Left renal cortex interstitium (tissue), 4 donors: ENCODE measurements around the gene CCDC179. TPM values are rescaled to one million over a fixed set of nuclear protein-coding genes. Genes with fewer than 3 reads are reported as not detected.

Experiments used
- DNase-seq, 4 donors: peaks; one replicate each; pipeline ENCODE4 v3.0.0-alpha.2; 2013; ENCODE audit warnings: low read depth in 4 of 4, low spot score in 2 of 4, missing footprints in 1 of 4
- polyA plus RNA-seq, 4 donors: library from polyadenylated mRNA; unstranded; fragments of 120-200 nt; gene quantifications; one replicate each; pipeline ENCODE4 v1.2.1, GENCODE V29; 2013; ENCODE audit not compliant: insufficient read length in 4 of 4

Gene CCDC179
- polyA plus RNA-seq, 4 donors = not detected

GRCh38 chr11:22808571-22809197, 51.6 kb downstream of the CCDC179 start:
- no peak for DNase-seq

DNA sequence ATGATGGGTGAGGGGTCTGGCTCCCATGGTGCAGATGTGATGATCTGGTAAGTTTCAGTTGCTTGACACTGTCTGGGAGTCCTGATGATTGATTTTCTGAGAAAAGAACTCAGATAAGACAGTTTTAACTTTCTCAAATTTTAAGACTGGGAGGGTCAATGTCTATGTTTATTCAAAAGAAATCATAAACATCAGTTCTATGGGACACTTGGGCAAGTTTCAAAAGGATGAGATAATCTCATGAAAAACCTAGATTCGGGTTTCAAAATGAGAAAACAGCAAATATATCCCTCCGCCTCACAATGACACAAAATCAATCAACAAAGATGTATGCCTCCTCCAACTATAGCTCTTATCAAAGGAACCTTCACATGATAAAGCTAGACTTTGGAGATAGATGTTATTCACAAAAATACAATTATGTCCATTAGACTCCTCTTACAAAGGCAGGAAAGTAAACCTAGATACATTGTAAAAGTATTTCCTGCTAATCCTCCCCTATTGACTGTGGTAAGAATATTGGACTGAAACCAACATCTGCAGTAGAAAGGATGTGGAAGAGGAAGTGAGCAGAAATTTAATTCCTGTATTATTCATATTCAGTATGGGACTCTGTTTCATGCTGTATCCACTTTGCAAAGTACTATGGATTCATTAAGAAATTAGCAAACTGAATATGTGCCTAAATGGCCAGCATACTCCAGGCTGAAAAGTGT, 52.3 kb downstream of the CCDC179 start:
- no peak for DNase-seq

DNA sequence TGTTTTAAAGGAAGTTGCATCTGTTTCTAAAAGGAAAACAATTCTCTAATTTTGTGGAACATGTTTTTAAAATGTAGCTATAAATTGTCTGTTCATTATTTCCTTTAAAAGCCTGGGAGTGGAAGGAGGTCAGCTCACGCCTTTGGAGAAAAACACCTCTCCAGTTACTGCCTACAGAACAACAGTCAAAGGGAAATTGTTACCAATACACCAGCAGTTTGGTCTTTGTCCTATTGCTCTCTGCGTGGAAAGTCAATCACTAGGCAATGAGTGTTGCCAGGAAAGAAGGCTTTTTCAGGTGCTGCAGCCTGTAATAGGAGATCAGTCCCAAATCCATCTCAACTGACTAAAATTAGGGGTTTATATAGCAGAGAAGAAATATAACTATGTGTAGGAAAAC, 52.9 kb downstream of the CCDC179 start:
- no peak for DNase-seq

DNA sequence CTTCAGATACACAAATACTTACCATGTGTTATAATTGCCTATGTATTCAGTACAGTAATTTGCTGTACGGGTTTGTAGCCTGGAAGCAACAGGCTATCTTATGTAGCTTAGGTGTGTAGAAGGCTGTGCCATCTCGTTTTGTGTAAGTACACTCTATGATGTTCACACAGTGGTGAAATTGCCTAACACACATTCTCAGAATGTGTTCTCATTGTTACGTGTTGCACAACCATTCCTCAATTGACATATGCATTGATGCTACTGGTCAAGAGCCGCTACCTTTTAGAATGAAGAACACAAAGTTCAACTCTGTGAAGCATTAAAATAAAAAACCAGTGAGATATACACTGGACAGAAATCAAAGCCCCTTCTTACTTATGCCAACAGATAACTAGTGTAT, 57.4 kb downstream of the CCDC179 start:
- no peak for DNase-seq

- no peak for DNase-seq
Measured at GRCh38 chr11:22800482-22800881, 59.8 kb downstream of the CCDC179 start.

DNA sequence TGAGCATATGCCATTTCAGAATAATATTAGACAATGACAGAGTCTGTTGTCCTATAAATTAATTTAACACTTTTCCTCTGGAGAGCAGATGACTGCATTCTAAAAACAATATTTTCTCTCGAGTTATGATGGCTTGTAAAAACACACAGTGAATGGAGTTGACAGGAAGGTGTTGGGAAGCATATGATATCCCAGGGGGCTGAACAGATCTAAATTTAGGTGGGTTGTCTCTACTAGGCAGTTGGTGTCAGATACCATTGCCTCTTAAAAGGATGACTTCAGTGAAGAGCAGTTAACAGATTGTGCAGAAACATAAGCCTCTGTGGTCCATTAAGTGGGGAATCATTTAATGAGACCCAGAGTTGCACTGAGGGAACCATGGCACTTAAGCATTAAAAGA, 61.4 kb downstream of the CCDC179 start:
- DNase-seq = no peak

GRCh38 chr11:22797047-22797446, 63.2 kb downstream of the CCDC179 start:
- no peak for DNase-seq

Other genes with a start within 250 kb of the CCDC179 start
- 10 to 100 TPM; 16.9 to 20.0 (median 18.1) TPM for gene FANCF, start 234.7 kb downstream of the CCDC179 start, polyA plus RNA-seq
- 10 to 100 TPM in 3 of 4 donors, 1 to 10 TPM in 1; 9.6 to 13.0 (median 11.1) TPM for gene GAS2, start 193.9 kb downstream of the CCDC179 start, polyA plus RNA-seq
- gene SVIP, start 30.7 kb downstream of the CCDC179 start, polyA plus RNA-seq = 10 to 100 TPM; 38.0 to 55.5 (median 42.7) TPM